H9 (cell line): ENCODE data around the gene COL4A2. TPM values are rescaled to one million over a fixed set of nuclear protein-coding genes. Genes with fewer than 3 reads are reported as not detected.
A peak's percentile ranks its signal among the peaks of the same experiment; 100 is the strongest.

Experiments
- DNase-seq: peaks from one replicate; pipeline ENCODE4 v3.0.0-alpha.2; 2017
- H2AFZ ChIP-seq: one replicate; pipeline ENCODE4 v1.6.1; 2013; ENCODE audit warnings: mild to moderate bottlenecking, low read length, control low read depth, moderate library complexity
- H2AK5ac ChIP-seq: 2 replicates; pipeline ENCODE4 v1.6.1; 2013; ENCODE audit warnings: low read length, control low read depth, mixed read lengths; ENCODE audit not compliant: insufficient read length
- H2BK120ac ChIP-seq: one replicate; pipeline ENCODE4 v1.6.1; 2013; ENCODE audit warnings: low read depth, mild to moderate bottlenecking, low read length, control low read depth, inconsistent platforms; ENCODE audit not compliant: poor library complexity, severe bottlenecking
- H2BK12ac ChIP-seq: 2 replicates; pipeline ENCODE4 v1.6.1; 2013; ENCODE audit warnings: low read length, control low read depth, mixed read lengths, low read depth; ENCODE audit not compliant: insufficient read length
- H2BK15ac ChIP-seq: 2 replicates; pipeline ENCODE4 v1.6.1; 2013; ENCODE audit warnings: low read depth, low read length, control low read depth
- H2BK20ac ChIP-seq: one replicate; pipeline ENCODE4 v1.6.1; 2013; ENCODE audit warnings: low read depth, mild to moderate bottlenecking, low read length, control low read depth, inconsistent platforms; ENCODE audit not compliant: poor library complexity, severe bottlenecking
- H2BK5ac ChIP-seq: 2 replicates; pipeline ENCODE4 v1.6.1; 2013; ENCODE audit warnings: low read length, control low read depth, mixed read lengths; ENCODE audit not compliant: insufficient read length
- H3K14ac ChIP-seq: 2 replicates; pipeline ENCODE4 v1.6.1; 2013; ENCODE audit warnings: low read length, control low read depth; ENCODE audit not compliant: insufficient read depth
- H3K18ac ChIP-seq: 2 replicates; pipeline ENCODE4 v1.6.1; 2013; ENCODE audit warnings: low read depth, mild to moderate bottlenecking, mixed read lengths, low read length, control low read depth; ENCODE audit not compliant: insufficient read length
- H3K23ac ChIP-seq: 2 replicates; pipeline ENCODE4 v1.6.1; 2013; ENCODE audit warnings: low read length, control low read depth, mixed read lengths, low read depth; ENCODE audit not compliant: insufficient read length
- H3K23me2 ChIP-seq: 2 replicates; pipeline ENCODE4 v1.6.1; 2013; ENCODE audit warnings: low read depth, mild to moderate bottlenecking, mixed read lengths, low read length, control low read depth; ENCODE audit not compliant: insufficient read length, poor library complexity, severe bottlenecking
- H3K27ac ChIP-seq: 2 replicates; pipeline ENCODE4 v1.5.1; 2013; ENCODE audit warnings: low read length, control low read depth, mixed read lengths, low read depth; ENCODE audit not compliant: insufficient read length
- H3K27me3 ChIP-seq: 2 replicates; pipeline ENCODE4 v1.6.1; 2013; ENCODE audit warnings: low read length, control low read depth, inconsistent platforms; ENCODE audit not compliant: insufficient read depth
- H3K4ac ChIP-seq: 2 replicates; pipeline ENCODE4 v1.6.1; 2013; ENCODE audit warnings: low read depth, mild to moderate bottlenecking, control low read depth, inconsistent platforms, low read length, moderate library complexity
- H3K4me1 ChIP-seq: 2 replicates; pipeline ENCODE4 v1.6.1; 2013; ENCODE audit warnings: low read length, control low read depth, inconsistent platforms; ENCODE audit not compliant: insufficient read depth
- H3K4me2 ChIP-seq: 2 replicates; pipeline ENCODE4 v1.6.1; 2013; ENCODE audit warnings: low read length, control low read depth, mixed read lengths; ENCODE audit not compliant: insufficient read length, insufficient read depth
- H3K56ac ChIP-seq: 2 replicates; pipeline ENCODE4 v1.6.1; 2013; ENCODE audit warnings: low read depth, mild to moderate bottlenecking, mixed read lengths, low read length, control low read depth; ENCODE audit not compliant: insufficient read length
- H3K79me1 ChIP-seq: 2 replicates; pipeline ENCODE4 v1.6.1; 2013; ENCODE audit warnings: low read depth, mild to moderate bottlenecking, moderate library complexity, low read length, control low read depth, inconsistent platforms; ENCODE audit not compliant: insufficient read depth, poor library complexity, severe bottlenecking
- H3K79me2 ChIP-seq: 2 replicates; pipeline ENCODE4 v1.6.1; 2013; ENCODE audit warnings: low read length, control low read depth, inconsistent platforms; ENCODE audit not compliant: insufficient read depth
- H3K9ac ChIP-seq: 2 replicates; pipeline ENCODE4 v1.6.1; 2013; ENCODE audit warnings: low read length, control low read depth, mixed read lengths; ENCODE audit not compliant: insufficient read length; ENCODE audit errors: extremely low read depth
- H3K9me3 ChIP-seq: one replicate; pipeline ENCODE4 v1.6.1; 2013; ENCODE audit warnings: low read depth, low read length, inconsistent platforms; ENCODE audit not compliant: control insufficient read depth
- H3T11ph ChIP-seq: one replicate; pipeline ENCODE4 v1.6.1; 2013; ENCODE audit warnings: mild to moderate bottlenecking, low read length, control low read depth, inconsistent platforms
- H4K20me1 ChIP-seq: one replicate; pipeline ENCODE4 v1.6.1; 2013; ENCODE audit not compliant: control insufficient read depth, insufficient read length, insufficient read depth
- H4K5ac ChIP-seq: 2 replicates; pipeline ENCODE4 v1.6.1; 2013; ENCODE audit warnings: low read depth, mild to moderate bottlenecking, mixed read lengths, low read length, control low read depth; ENCODE audit not compliant: insufficient read length
- H4K8ac ChIP-seq: replicated peaks from 2 replicates; pipeline ENCODE4 v1.6.1; 2013; ENCODE audit warnings: low read length, control low read depth, mixed read lengths, low read depth; ENCODE audit not compliant: insufficient read length
- H4K91ac ChIP-seq: 2 replicates; pipeline ENCODE4 v1.6.1; 2013; ENCODE audit warnings: low read depth, mild to moderate bottlenecking, moderate library complexity, mixed read lengths, low read length, control low read depth; ENCODE audit not compliant: insufficient read length
- H3K27ac Mint-ChIP-seq, 3 experiments: 2 replicates in 2 of 3; 3 replicates in 1 of 3; pipeline ENCODE4 v1.8.0; 2020 to 2021; ENCODE audit warnings: mixed read lengths in 3 of 3, mild to moderate bottlenecking in 1 of 3, moderate library complexity in 1 of 3
- H3K27me3 Mint-ChIP-seq: 2 replicates; pipeline ENCODE4 v1.8.0; 2021; ENCODE audit warnings: low read depth, mild to moderate bottlenecking, moderate library complexity, mixed read lengths
- H3K36me3 Mint-ChIP-seq, 3 experiments: 2 replicates in 2 of 3; 3 replicates in 1 of 3; pipeline ENCODE4 v1.8.0; 2020 to 2021; ENCODE audit warnings: low read depth in 3 of 3, mixed read lengths in 3 of 3; ENCODE audit not compliant: insufficient read depth in 1 of 3
- H3K4me1 Mint-ChIP-seq, 2 experiments: 2 replicates each; pipeline ENCODE4 v1.8.0; 2020; ENCODE audit warnings: mixed read lengths in 2 of 2
- H3K4me3 Mint-ChIP-seq, 2 experiments: 2 replicates in 1 of 2; 3 replicates in 1 of 2; pipeline ENCODE4 v1.8.0; 2020 to 2021; ENCODE audit warnings: mild to moderate bottlenecking in 2 of 2, mixed read lengths in 2 of 2, moderate library complexity in 1 of 2
- H3K9me3 Mint-ChIP-seq, 2 experiments: 2 replicates in 1 of 2; 3 replicates in 1 of 2; pipeline ENCODE4 v1.8.0; 2020; ENCODE audit warnings: mild to moderate bottlenecking in 2 of 2, mixed read lengths in 2 of 2, moderate library complexity in 1 of 2
- CTCF ChIP-seq: fragments of 200-600 bp; sonication (generic); conservative IDR thresholded peaks from 3 replicates; pipeline ENCODE4 v1.8.0; 2021; ENCODE audit warnings: antibody characterized with exemption, mild to moderate bottlenecking
- WGBS: extraction: QIAGEN DNeasy Blood & Tissue Kit; methylation state at CpG from one replicate; pipeline ENCODE4 v1.1.7; 2013; ENCODE audit warnings: missing lambda C conversion rate, low lambda C conversion rate, mixed read lengths; ENCODE audit not compliant: insufficient read length; ENCODE audit errors: extremely low coverage; 5-methylcytosine and 5-hydroxymethylcytosine counted together
- total RNA-seq: library from RNA; stranded (reverse); gene quantifications from 2 replicates; pipeline ENCODE4 v1.2.1, GENCODE V29; 2021

The COL4A2 gene
- total RNA-seq, 1 experiment from 2014 or later = 76.5 TPM

- Histone ChIP-seq H3K27ac (no peak overlapping the region), H3K4ac (no peak overlapping the region), H3K23me2 (no peaks in the 10 kb centered on the region), H4K5ac (no peak overlapping the region), H4K91ac (no peak overlapping the region), H3K4me2 (no peak overlapping the region), H2BK15ac (no peak overlapping the region), H3K18ac (no peak overlapping the region), H3K79me1 (no peaks in the 10 kb centered on the region), H3K9ac (no peak overlapping the region), H3T11ph (no peak overlapping the region), H3K9me3 (no peaks in the 10 kb centered on the region), H2AK5ac (no peak overlapping the region), H2BK5ac (no peak overlapping the region), H3K56ac (no peak overlapping the region), H4K8ac (no peak overlapping the region), H2AFZ (no peak overlapping the region), H3K79me2 (no peaks in the 10 kb centered on the region), H3K27me3 (no peaks in the 10 kb centered on the region), H3K14ac (no peak overlapping the region), H3K23ac (no peak overlapping the region), H4K20me1 (no peaks in the 10 kb centered on the region), H2BK12ac (no peak overlapping the region), H2BK20ac (no peak overlapping the region), H3K4me1 (no peaks in the 10 kb centered on the region), H2BK120ac (no peak overlapping the region)
- WGBS = no CpG with 5 or more reads among the region's 13 CpGs
- Mint-ChIP-seq H3K36me3 (peaks cover 13 to 27% (median 26%) of the 10 kb centered on the region in 3 experiments; a peak in 6 of 7 replicates), H3K27ac (peak overlapping the region in 2 of 3 experiments; percentile 3 to 18; a peak in 1 of 7 replicates), H3K9me3 (no peaks in the 10 kb centered on the region), H3K4me1 (no peaks in the 10 kb centered on the region), H3K27me3 (no peaks in the 10 kb centered on the region), H3K4me3 (no peak overlapping the region)
- no peak for TF ChIP-seq CTCF
- DNase-seq = no peak
Observed at GRCh38 chr13:110428313-110428712, 121.2 kb downstream of the COL4A2 start.
